B cell (primary cell): ENCODE measurements around the gene KCNJ5. TPM values are rescaled to one million over a fixed set of nuclear protein-coding genes. Genes with fewer than 3 reads are reported as not detected.

Experiments
- ATAC-seq: fragments of 200-7000 bp; cut with Tn5 transposase; one replicate; pipeline ENCODE4 v1.10.0; 2021; ENCODE audit warnings: low read depth, mild to moderate bottlenecking, moderate number of reproducible peaks, moderate library complexity
- CTCF ChIA-PET: fragments of 350-600 bp; sonication (Branson Sonifier 250); formaldehyde crosslinking; loops from one replicate; lab custom pipeline; 2021; ENCODE audit warnings: antibody characterized with exemption, inconsistent platforms; lab: Charles Lee
- POLR2A ChIA-PET: fragments of 350-600 bp; sonication (Branson Sonifier 250); formaldehyde crosslinking; loops from one replicate; lab custom pipeline; 2021; ENCODE audit warnings: antibody characterized with exemption; lab: Charles Lee
- DNase-seq: peaks from one replicate; pipeline ENCODE4 v3.0.0; 2013
- H2AFZ ChIP-seq: 2 replicates; pipeline ENCODE4 v1.6.1; 2012; ENCODE audit warnings: mild to moderate bottlenecking, low read depth, low read length; ENCODE audit not compliant: insufficient read depth, poor library complexity, severe bottlenecking
- H3K27ac ChIP-seq, 2 donors: 1 replicate in 1 of 2; 2 replicates in 1 of 2; pipeline ENCODE4 v1.5.1; 2012 to 2013; ENCODE audit warnings: low read length in 2 of 2, mild to moderate bottlenecking in 2 of 2, moderate library complexity in 1 of 2
- H3K27me3 ChIP-seq, 4 experiments: fragments of 200-600 bp in 1 of 4; sonication (generic) in 1 of 4; replicated peaks in 1 of 4; 1 replicate in 2 of 4; 2 replicates in 2 of 4; pipeline versions ENCODE4 v1.6.1 to v1.7.0; 2013 to 2016; ENCODE audit warnings: low read length in 3 of 4, mild to moderate bottlenecking in 2 of 4, mixed read lengths in 1 of 4, moderate library complexity in 1 of 4; ENCODE audit not compliant: insufficient read depth in 4 of 4, control insufficient read depth in 3 of 4; ENCODE audit errors: control extremely low read depth in 1 of 4
- H3K36me3 ChIP-seq, 2 experiments: replicated peaks in 1 of 2; 1 replicate in 1 of 2; 2 replicates in 1 of 2; pipeline versions ENCODE4 v1.6.1 to v1.7.1; 2013; ENCODE audit warnings: low read length in 1 of 2; ENCODE audit not compliant: insufficient read depth in 2 of 2, control insufficient read depth in 1 of 2; ENCODE audit errors: control extremely low read depth in 1 of 2, extremely low read depth in 1 of 2
- H3K4me1 ChIP-seq, 2 donors: fragments of 200-600 bp in 1 of 2; sonication (generic) in 1 of 2; 1 replicate in 1 of 2; 2 replicates in 1 of 2; pipeline versions ENCODE4 v1.5.1 to v1.6.1; 2013 to 2017; ENCODE audit warnings: low read length in 2 of 2; ENCODE audit not compliant: control insufficient read depth in 2 of 2, insufficient read depth in 2 of 2
- H3K4me2 ChIP-seq: replicated peaks from 2 replicates; pipeline ENCODE3; 2012; ENCODE audit warnings: mild to moderate bottlenecking, low read depth, low read length; ENCODE audit not compliant: poor library complexity, severe bottlenecking
- H3K4me3 ChIP-seq, 5 experiments: fragments of 200-600 bp in 1 of 5; sonication (generic) in 1 of 5; 1 replicate in 3 of 5; 2 replicates in 2 of 5; pipeline versions ENCODE4 v1.5.1 to v1.7.0; 2011 to 2016; ENCODE audit warnings: low read length in 4 of 5, mild to moderate bottlenecking in 4 of 5, low read depth in 2 of 5, control low read depth in 1 of 5, moderate library complexity in 1 of 5; ENCODE audit not compliant: insufficient read depth in 1 of 5; ENCODE audit errors: control extremely low read depth in 1 of 5, extremely low read depth in 1 of 5
- H3K79me2 ChIP-seq: fragments of 200-600 bp; sonication (generic); one replicate; pipeline ENCODE4 v1.6.0; 2016; ENCODE audit warnings: low read length; ENCODE audit not compliant: control insufficient read depth, insufficient read depth
- H3K9ac ChIP-seq: fragments of 200-600 bp; sonication (generic); 2 replicates; pipeline ENCODE4 v1.6.1; 2017; ENCODE audit warnings: mild to moderate bottlenecking, low read length, moderate library complexity
- H3K9me3 ChIP-seq, 3 donors: one replicate each; pipeline versions ENCODE4 v1.6.1 to v1.7.1; 2013; ENCODE audit warnings: low read length in 2 of 3; ENCODE audit not compliant: control insufficient read depth in 2 of 3, insufficient read depth in 1 of 3; ENCODE audit errors: control extremely low read depth in 1 of 3
- H4K20me1 ChIP-seq: 2 replicates; pipeline ENCODE4 v1.6.0; 2012; ENCODE audit warnings: mild to moderate bottlenecking, low read length; ENCODE audit not compliant: insufficient read depth, control insufficient read depth, poor library complexity, severe bottlenecking
- H3K27ac Mint-ChIP-seq: one replicate; pipeline ENCODE4 v1.8.0; 2021; ENCODE audit warnings: mixed read lengths
- H3K27me3 Mint-ChIP-seq: one replicate; pipeline ENCODE4 v1.8.0; 2021; ENCODE audit warnings: mixed read lengths
- H3K4me1 Mint-ChIP-seq: one replicate; pipeline ENCODE4 v1.8.0; 2021; ENCODE audit warnings: mixed read lengths
- H3K4me3 Mint-ChIP-seq: one replicate; pipeline ENCODE4 v1.8.0; 2021; ENCODE audit warnings: mixed read lengths
- H3K9me3 Mint-ChIP-seq: one replicate; pipeline ENCODE4 v1.8.0; 2022; ENCODE audit warnings: mixed read lengths; ENCODE audit not compliant: insufficient read depth
- CTCF ChIP-seq: fragments of 200-600 bp; IDR thresholded peaks from one replicate; pipeline ENCODE4 v1.8.0; 2022; ENCODE audit warnings: antibody characterized with exemption, mild to moderate bottlenecking
- EZH2 ChIP-seq: IDR thresholded peaks from 2 replicates; pipeline ENCODE4 v1.6.1; 2012; ENCODE audit warnings: borderline replicate concordance, low read depth, mild to moderate bottlenecking, moderate library complexity, low read length; ENCODE audit not compliant: insufficient read depth, poor library complexity, severe bottlenecking
- WGBS: methylation state at CpG from one replicate; pipeline ENCODE4 v1.1.5; 2013; ENCODE audit warnings: missing lambda C conversion rate; ENCODE audit not compliant: insufficient coverage; 5-methylcytosine and 5-hydroxymethylcytosine counted together
- intact Hi-C: fragments of 100-400 bp; cut with micrococcal nuclease; formaldehyde crosslinking; loops from one replicate; pipeline ENCODE4 v1.10.0; 2022
- polyA plus RNA-seq: library from polyadenylated mRNA; depleted of rRNA; stranded (reverse); fragments of >200 nt; gene quantifications from 2 replicates; pipeline ENCODE4 v1.2.3, GENCODE V29; 2012
- total RNA-seq, 2 donors: library from RNA; stranded (reverse); fragments of 120-200 nt in 1 of 2; gene quantifications; 1 replicate in 1 of 2; 2 replicates in 1 of 2; pipeline versions ENCODE4 v1.2.3 to v1.2.4, GENCODE V29; 2013 to 2022

The KCNJ5 gene
- total and polyA plus RNA-seq, 2 donors (not counting 1 experiment from before 2014, with no cell fraction given) = 0.01 TPM; not detected in 1

- Histone ChIP-seq H4K20me1 (no peaks in the 10 kb centered on the region), H3K9me3 (peaks cover 0 to 16% (median 0%) of the 10 kb centered on the region in 3 donors), H3K4me3 (no peak overlapping the region), H3K36me3 (no peaks in the 10 kb centered on the region), H3K27me3 (peaks cover 0 to 21% (median 0%) of the 10 kb centered on the region in 4 experiments), H3K27ac (no peak overlapping the region), H3K4me2 (no peak overlapping the region), H3K4me1 (peaks cover 7 to 11% of the 10 kb centered on the region in 2 donors), H2AFZ (no peak overlapping the region), H3K79me2 (no peaks in the 10 kb centered on the region), H3K9ac (no peak overlapping the region)
- ChIA-PET POLR2A (interaction anchor here (0.6 kb wide), 1 partner anchor 401 kb away, joined by 4 read pairs; no protein-coding TSS in a partner anchor), CTCF (interaction anchor here (1.1 to 1.3 kb wide), 3 partner anchors 25 to 44 kb away, joined by 3 to 4 read pairs (median 4); no protein-coding TSS in a partner anchor)
- Mint-ChIP-seq H3K4me3 (no peak overlapping the region), H3K9me3 (no peaks in the 10 kb centered on the region), H3K4me1 (peaks cover 15% of the 10 kb centered on the region), H3K27me3 (peaks cover 18% of the 10 kb centered on the region), H3K27ac (no peak overlapping the region)
- no peak for ATAC-seq
- TF ChIP-seq EZH2 (no peak), CTCF (no peak)
- DNase-seq = no peak
- intact Hi-C loops = no loop called here
- WGBS = 82% methylated on average over 5 of the region's 5 CpGs
These were observed 38.3 kb downstream of the KCNJ5 start for GRCh38 chr11:128929468-128929867.

GRCh38 chr11:128929991-128930390 is 38.8 kb downstream of the KCNJ5 start:
- no peak overlapping the region for H3K4me2 ChIP-seq
- no peak for ATAC-seq
- H3K4me3 Mint-ChIP-seq = no peak overlapping the region
- H3K27me3 ChIP-seq = peaks cover 0 to 18% (median 0%) of the 10 kb centered on the region in 4 experiments
- no peaks in the 10 kb centered on the region for H3K36me3 ChIP-seq
- no peak for TF ChIP-seq EZH2
- peak overlapping the region; percentile 20 for H3K27ac Mint-ChIP-seq
- no peaks in the 10 kb centered on the region for H4K20me1 ChIP-seq
- no peak overlapping the region for H3K4me3 ChIP-seq
- no peak overlapping the region for H3K9ac ChIP-seq
- H2AFZ ChIP-seq = no peak overlapping the region
- WGBS = 90% methylated on average over 11 of the region's 12 CpGs
- H3K79me2 ChIP-seq = no peaks in the 10 kb centered on the region
- intact Hi-C loops = no loop called here
- H3K4me1 Mint-ChIP-seq = peaks cover 15% of the 10 kb centered on the region
- peaks cover 7 to 11% of the 10 kb centered on the region in 2 donors for H3K4me1 ChIP-seq
- H3K9me3 Mint-ChIP-seq = no peaks in the 10 kb centered on the region
- DNase-seq = no peak
- ChIA-PET CTCF (interaction anchor here (1.1 to 1.3 kb wide), 2 partner anchors 26 to 45 kb away, joined by 3 to 4 read pairs; no protein-coding TSS in a partner anchor), POLR2A (no interaction called here)
- H3K27ac ChIP-seq = no peak overlapping the region
- H3K27me3 Mint-ChIP-seq = peaks cover 18% of the 10 kb centered on the region
- peaks cover 0 to 16% (median 0%) of the 10 kb centered on the region in 3 donors for H3K9me3 ChIP-seq
